GM21737 (cell line): ENCODE results near the gene UBAC2.

Source experiments
- ATAC-seq: cut with Tn5 transposase; IDR thresholded peaks from one replicate; pipeline ENCODE4 v1.9.1; 2021; ENCODE audit warnings: mild to moderate bottlenecking, moderate library complexity; ENCODE audit not compliant: unreplicated experiment

Gene UBAC2

GRCh38 chr13:99289674-99290337, 89.2 kb downstream of the UBAC2 start:
- ATAC-seq: no peak

GRCh38 chr13:99290894-99291293, 90.2 kb downstream of the UBAC2 start:
- no peak for ATAC-seq

GRCh38 chr13:99293178-99293577, 92.5 kb downstream of the UBAC2 start:
- no peak for ATAC-seq

- ATAC-seq: no peak
Observed at GRCh38 chr13:99294198-99294597, 93.5 kb downstream of the UBAC2 start.

- no peak for ATAC-seq
Observed at GRCh38 chr13:99294958-99295357, 94.3 kb downstream of the UBAC2 start.

DNA sequence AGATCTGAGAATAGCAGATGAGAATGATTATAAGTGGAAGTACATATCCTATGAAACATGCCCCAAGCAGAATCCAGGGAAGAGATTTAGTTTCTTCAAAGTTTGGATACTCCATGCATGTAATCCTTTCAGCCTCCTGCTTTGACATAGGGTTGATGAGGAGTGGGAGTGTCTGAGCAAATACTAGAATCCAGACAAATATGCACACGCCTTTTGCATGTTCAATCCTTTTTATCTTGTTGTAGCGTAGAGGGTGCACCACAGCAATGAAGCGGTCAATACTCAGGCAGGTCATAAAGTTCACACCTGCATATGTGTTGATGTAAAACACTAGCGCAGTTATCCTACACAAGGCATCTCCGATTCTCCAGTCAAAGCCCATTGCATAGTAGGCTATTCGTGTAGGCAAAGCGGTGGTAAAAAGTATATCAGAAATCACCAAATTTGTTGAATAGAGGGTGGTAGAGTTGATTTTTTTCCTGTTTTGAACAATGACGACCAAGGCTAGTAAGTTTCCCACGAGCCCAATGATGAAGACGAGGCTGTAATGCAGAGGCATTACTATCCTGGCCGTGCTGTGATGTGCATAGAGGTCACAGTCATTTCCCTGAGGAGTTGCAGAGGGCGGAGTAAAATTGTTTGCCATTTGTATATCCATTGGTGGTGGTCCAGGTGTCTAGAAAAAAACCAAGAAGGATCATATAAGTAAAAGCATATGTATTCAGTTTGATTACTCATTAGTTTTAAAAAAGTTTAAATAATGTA, 95.0 kb downstream of the UBAC2 start:
- no peak for ATAC-seq

DNA sequence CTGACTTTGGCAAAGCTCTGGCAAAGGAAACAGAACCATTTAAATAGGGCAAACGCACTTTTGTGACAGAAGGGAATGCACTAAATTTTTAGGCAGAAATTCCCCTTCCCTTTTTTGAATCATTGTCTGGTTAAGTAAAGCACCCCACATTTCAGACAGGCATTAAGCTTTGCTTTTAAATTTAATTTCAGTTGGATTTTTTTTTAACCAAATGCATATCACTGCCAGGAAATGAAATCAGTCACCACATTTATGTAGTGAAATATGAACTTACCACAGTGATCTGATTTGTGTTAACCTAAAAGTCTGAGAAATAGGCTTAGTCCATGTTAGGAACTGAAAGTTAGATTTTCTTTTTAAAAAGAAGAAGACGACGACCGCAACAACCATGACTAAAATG, 95.7 kb downstream of the UBAC2 start:
- ATAC-seq: peak; percentile 44

DNA sequence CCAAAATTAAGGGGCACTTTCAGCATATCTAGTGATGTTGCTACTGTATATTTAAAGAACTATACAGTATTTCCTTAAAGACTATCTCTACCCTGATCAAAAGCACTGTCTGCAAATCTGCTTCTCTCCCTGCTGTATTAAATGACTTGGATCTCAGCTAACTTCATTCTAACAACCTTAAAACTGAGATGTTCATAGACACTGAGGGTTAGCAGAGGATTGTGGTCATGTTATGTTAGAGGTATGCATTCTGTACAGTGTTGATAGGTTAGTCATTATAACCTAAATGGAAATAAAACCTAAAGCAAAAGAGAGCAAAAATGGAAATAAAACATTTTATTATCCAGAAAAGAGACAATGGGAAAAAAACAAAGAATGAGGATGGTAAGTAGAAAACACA, 96.7 kb downstream of the UBAC2 start:
- no peak for ATAC-seq

DNA sequence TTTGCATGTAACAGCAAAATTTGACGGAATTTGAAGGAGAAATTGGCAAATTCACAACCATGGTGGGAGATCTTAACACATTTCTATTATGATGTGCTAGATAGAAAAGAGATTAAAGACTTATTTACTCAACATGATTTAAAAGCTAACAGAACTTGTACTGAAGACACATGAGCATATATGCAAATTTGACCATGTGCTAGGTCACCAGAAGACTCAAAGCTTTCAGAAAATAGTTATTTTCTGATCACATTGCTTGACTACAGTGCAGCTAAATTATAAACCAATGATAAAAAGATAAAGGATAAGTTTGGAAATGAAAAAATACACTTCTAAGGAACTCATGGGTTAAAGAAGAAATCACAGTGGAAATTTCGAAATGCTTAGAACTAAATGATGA, 97.4 kb downstream of the UBAC2 start:
- no peak for ATAC-seq

GRCh38 chr13:99299256-99299919, 98.7 kb downstream of the UBAC2 start:
- ATAC-seq: no peak

DNA sequence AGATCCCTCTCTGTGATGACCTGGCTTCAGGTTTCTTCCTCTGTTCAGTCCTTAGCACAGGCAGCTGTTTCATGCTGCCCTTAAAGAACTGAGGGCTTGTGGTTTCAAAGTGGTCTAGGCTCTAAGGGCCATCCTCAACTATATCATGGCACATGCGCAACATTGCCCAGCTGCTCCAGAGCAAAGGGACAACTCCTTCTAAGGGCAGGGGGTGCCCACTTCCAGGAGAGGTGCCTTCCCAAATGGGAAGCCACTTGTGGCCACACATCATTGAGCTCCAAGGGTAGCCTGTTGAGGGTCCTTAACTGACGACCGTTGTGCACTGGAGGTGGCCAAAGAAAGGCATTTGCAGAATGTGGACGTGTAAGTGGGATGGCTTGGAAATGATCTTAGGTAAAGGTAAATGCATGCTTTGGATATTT, 99.3 kb downstream of the UBAC2 start:
- no peak for ATAC-seq

DNA sequence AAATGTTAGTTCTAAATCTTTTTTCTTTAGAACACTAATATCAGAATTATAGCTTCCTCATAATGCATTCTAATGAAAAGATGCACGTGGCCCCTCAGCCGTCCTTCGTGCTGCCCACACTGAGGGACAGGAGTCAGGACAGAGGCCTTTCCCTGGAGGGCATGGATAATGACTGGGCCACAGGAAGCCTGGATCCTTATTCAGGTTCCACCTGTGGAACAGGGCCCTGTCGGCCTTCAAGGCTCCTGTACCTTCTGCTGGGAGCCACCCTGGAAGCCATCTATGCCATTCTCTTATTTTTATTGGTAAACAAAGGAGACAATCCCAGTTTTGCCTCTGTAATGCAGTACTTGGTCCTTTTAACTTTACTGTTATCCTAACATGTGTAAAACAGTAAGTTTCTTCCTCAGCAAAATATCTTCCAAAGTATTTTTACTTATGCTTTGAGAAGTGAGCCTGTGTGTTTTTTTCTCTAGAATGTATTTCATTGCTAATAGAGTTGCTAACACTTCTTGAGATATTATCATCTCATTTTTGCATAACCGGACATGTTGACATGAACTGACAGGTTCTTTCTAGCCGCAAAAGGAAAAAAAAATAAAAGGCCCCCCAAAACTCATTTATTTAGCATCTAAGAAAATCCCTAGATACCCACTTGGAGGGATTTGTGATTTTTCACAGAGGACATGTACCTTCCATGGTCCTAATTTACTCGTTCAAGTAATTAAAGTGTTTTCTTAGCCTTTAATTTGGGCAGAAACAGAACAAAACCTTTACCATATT, 100.6 kb downstream of the UBAC2 start:
- no peak for ATAC-seq

DNA sequence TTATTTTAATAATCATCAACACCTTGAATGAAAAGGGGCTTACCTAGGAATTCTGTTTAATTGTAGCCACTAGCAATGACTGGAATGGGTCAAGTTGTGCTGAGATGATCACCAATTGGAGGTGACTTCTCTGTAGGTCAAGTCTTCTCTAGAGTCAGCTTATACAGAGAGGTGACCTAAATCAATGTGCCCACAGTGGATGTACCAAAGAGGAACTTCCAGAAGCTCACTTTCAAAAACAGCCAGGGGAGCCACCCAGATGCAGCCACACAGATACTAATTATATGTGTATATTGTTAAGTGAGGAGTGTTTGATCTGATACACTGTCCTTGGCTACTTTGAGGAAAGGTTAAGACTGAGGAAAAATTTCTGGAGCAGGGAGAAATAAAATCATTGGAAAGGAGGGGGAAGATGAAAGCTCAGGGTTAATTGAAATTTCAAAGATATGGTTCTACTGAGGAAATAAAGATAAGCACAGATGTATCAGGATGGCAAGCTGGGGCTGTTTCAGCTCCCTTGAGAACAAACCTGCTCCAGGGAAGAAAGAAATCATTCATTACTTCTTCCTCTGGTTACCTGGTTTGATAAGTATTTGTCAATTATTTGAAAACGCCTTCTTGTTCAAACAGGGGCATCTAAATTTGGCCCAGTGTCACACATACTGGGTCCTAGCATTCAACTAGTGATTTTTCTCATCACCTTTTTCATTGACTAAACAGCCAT, 101.4 kb downstream of the UBAC2 start:
- ATAC-seq: no peak

GRCh38 chr13:99302637-99303505, 102.2 kb downstream of the UBAC2 start:
- no peak for ATAC-seq

GRCh38 chr13:99303863-99304521, 103.3 kb downstream of the UBAC2 start:
- ATAC-seq: no peak

GRCh38 chr13:99304541-99304940, 103.9 kb downstream of the UBAC2 start:
- ATAC-seq: no peak

- ATAC-seq: no peak
Observed at GRCh38 chr13:99305158-99305557, 104.5 kb downstream of the UBAC2 start.

GRCh38 chr13:99305566-99305965, 104.9 kb downstream of the UBAC2 start:
- ATAC-seq: no peak

- ATAC-seq: peak; percentile 64
Observed at GRCh38 chr13:99307247-99307646, 106.6 kb downstream of the UBAC2 start, which contains the start of gene GPR183. TSS of gene GPR183 (minus strand) at chr13:99307399. CDS start at chr13:99296145, 11,254 bp downstream.
